ENCODE data around the gene WDR1.
A peak's percentile ranks its signal among the peaks of the same experiment; 100 is the strongest.

Gene WDR1

GRCh38 chr4:10113362-10114047, 3.1 kb downstream of the WDR1 start:
- no peak for DNase-seq

GRCh38 chr4:10112658-10113284, 3.8 kb downstream of the WDR1 start:
- no peak for DNase-seq

DNA sequence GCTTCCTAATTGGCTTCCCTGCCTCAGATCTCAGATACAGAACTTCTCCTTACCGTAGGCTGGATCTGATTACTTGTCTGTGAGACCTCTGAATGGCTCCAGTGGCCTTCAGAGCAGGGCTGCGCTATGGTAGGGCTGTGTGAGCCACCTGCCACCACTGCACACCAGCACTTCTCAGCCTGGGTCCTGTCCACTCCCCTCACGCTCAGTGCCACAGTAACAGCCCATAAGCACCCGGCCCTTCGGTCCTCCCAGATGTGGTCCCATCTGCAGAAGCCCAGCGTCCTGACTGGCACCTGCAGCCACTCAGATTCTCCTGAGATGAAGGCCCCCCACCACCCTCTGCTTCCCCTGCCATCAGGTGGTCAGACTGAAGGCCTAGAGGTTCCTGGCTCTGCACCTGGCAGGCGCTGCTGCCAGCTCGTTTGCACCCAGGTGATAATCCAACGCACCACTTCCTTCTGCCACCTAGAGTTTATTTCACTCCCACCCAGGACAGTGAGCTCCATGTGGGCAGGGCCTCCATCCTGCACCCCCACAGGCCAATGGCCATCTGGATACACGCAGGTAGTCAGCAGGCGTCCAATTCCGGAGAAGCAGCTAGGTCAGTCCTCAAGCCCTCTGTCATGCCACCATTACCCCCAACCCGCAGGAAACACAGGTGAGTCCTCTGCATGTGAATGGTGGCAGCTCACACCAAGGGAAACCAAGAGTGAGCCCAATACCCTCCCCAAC, 5.4 kb downstream of the WDR1 start:
- DNase-seq, result no peak

DNA sequence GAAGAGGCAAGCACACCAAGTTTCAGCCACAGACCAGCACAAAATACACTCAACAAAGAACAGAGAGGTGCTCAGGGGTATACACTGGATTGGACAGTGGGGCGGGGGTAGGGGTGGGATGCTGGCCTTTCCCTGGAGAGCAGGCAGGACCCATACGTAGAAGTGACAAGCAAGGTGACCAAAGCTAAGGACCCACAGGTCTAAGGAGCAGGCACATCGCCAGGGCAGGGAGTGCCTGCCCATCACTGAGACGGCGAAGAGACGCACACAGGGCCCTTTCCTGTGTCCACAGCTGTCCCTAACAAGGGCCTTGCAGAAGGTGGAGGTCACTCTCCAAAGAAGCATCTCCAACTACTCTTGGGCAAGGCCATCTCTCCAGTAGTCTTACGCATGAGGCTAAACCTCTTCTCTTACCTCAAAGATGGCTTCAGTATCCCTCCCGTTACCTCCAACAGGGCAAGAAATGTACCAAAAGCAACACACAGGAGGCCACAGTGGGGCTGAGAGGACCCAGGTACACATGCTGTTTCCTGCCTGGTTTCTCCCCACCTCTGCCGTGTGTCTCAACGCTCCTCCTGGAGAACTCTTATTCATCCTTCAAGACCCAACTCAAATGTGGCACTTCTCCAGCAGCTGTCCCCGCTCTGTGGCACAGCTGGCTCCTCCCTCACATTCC, 6.5 kb downstream of the WDR1 start:
- no peak for DNase-seq

- no peak for DNase-seq
These were observed 7.5 kb downstream of the WDR1 start for GRCh38 chr4:10108818-10109783.

GRCh38 chr4:10108391-10108790, 8.2 kb downstream of the WDR1 start:
- DNase-seq, result no peak

DNA sequence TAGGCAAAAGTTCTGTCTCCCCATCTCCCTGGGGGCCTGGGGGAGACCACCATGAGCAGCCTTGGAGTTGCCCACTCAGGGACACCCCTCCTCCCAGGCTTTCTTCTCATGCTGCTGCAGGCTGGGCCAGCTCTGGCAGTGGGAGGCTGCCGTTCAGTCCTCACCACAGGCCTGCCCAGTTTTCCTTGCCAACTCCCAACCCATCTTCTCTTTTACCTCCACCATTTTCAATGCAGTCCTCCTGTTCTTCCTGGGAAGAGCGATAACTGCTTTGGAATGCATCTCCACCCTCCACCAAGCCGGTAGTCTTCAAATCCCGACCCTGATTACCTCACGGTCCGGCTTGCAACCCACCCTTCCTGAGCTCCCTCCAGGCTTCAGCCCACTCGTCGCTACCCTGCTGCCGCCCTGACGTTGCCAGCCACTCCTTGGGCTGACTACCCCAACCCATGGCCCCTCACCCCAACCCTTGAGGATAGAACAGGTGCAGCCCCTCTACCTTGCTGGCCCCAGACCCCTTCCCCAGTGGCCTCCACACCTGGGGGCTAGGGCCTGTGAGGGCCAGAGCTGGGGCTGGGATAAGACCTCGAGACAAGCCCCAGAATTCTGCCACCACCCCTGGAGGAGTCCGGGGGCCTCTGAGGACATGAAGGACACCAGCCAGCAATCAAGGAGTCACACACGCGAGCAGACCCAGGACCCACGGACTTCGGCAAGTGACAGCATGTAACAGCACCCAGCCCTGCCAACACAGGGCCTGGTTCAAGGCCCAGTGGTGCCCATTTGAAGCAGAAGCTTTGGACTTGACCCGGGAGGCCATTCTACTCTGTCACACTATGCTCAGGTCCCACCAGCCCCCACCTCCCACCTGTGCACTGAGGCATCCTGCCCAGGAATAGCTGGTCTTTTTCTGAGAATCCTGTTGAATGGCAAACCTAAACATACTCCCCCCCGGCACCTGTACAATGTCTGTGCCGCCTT, 9.2 kb downstream of the WDR1 start:
- no peak for DNase-seq

GRCh38 chr4:10106421-10107039, 10.1 kb downstream of the WDR1 start:
- peak; percentile 76 for DNase-seq

GRCh38 chr4:10105920-10106319, 10.7 kb downstream of the WDR1 start:
- DNase-seq, result no peak

DNA sequence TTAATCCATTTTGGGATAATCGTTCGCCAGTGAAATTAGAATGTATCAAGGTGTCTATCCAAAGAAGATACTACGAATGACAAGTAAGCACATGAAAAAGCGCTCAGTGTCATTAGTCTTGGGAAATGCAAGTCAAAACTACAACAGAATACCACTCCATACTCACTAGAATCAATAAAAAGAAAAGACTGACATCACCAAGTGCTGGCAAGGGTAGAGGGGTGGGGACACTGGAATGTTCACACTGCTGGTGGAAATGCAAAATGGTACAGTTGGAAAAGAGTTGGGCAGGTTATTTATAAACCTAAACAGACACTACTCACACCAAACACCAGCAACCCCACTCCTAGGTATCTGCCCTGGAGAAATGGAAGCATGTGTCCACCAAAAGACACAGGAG, 11.2 kb downstream of the WDR1 start:
- no peak for DNase-seq

DNA sequence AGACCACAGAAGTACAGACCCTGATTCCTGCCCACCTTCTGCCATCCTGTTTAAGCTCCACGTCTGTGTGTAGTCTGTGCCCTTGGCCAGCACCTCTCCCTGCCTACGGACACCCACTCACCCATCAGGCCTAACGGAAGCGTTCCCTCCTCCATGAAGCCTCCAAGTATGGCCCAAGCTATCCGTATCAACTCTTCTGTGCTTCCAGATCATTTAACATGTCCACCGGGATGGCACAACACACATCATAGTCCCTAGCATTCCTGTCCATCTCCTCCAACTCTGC, 11.7 kb downstream of the WDR1 start:
- no peak for DNase-seq

DNA sequence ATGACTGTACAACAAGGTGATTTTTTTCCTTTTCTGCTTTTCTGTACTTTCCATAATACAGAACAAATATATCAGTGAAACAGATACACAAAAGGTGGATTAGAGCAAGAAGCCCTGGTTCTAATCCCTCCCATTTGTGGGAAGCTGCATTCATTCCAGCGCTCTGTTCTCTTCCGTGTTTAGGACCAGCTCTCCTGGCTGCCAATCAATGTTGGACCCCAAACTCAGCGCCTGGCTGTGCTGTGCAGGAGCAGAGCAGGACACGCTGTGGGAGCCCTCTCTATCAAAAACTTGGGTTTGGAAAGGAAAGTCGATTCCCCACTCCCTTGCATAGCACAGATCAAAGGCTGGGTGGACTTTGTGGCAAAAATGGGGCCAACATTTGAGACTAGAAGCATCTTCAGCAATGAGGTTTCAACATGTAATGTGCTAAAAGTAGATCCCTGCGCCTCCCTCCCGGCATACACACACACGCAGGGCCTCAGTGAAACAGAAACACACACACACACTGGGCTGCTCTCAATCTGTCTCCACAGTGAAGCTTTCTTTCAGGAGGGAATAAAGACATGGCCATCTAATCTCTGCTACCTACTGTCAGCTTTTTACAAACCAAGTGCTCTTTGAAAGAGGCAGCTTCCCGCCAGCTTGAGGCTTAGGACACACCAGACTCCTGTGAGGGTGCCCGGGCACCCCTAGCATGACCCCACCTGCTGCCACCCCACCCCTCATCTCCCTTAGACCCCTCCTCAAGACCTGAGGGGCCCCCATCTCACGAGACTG, 12.2 kb downstream of the WDR1 start:
- DNase-seq, result no peak

- DNase-seq, result peak; percentile 58
These were observed 13.9 kb downstream of the WDR1 start for GRCh38 chr4:10102474-10103332.

DNA sequence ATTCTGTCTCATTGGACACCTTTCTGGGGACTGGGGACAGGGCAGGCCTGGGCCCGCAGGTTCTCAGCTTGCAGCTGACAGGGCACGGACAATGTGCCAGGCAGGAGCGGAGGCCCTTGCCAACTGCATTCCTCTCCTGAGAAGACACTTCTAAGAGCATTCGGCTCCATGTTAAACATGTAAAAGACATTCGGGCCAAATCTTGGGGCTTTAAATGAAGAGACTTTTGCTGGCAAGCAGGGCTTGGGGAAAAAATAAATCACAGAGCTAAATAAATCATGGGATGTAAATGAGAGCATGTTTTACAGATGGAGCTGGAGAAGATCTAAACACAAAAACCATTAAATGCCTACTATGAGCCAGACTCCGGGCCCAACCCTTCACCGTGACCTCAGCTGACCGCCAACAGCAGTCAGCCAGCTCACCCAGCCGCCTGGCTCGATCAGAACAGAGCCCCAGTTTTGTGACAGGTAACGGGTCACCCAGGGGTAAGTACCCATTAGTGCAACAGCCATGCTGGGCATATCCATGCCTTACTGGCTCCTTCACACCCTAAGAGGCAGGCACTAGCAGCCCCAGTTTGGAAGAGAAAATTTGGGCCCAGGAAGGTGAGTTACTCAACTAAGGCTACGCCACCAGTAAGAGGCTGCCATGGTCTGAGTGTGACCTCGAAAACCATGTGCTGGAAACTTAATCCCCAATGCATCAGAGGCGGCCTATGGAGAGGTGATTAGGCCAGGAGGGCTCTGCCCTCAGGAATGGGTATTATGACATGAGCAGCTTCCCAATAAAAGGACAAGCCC, 14.7 kb downstream of the WDR1 start:
- no peak for DNase-seq

DNA sequence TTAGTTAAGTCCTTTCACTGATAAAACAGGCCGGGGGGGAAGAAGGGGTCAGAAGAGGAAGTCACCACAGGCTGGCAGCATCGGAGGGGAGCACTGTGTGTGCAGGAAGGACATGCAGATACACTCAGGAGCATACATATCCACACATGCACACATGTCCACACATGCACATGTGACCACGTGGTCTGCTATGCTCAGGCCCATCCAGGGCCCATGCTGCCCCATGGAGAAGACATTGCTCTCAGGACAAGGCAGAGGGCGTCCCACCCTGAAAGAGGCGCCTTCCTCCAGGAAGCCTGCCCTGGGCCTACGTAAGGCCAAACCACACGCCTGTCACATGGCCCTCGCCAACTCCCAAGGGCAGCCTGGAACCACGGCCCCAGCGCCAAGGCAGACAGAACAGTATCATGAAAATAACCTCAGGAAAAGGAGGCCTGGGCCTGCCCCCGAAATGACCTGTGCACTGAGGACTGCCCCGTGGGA, 15.8 kb downstream of the WDR1 start:
- no peak for DNase-seq

- no peak for DNase-seq
These were observed 16.9 kb downstream of the WDR1 start for GRCh38 chr4:10099499-10100325.

GRCh38 chr4:10098780-10099160, 17.8 kb downstream of the WDR1 start:
- no peak for DNase-seq

All from eye (tissue), 1 donor.